Panc1 (cell line): Measurements from ENCODE around the gene AP5S1. TPM values are rescaled to one million over a fixed set of nuclear protein-coding genes. Genes with fewer than 3 reads are reported as not detected.
A peak's percentile ranks its signal among the peaks of the same experiment; 100 is the strongest.

ENCODE experiments used
- ATAC-seq: fragments of 200-7000 bp; cut with Tn5 transposase; 2 replicates; pipeline ENCODE4 v1.9.1; 2020; ENCODE audit warnings: mild to moderate bottlenecking, moderate library complexity
- BruUV-seq: library from RNA; stranded (reverse); fragments of 400-500 nt; replicated peaks from 2 replicates; lab custom pipeline; 2021; lab: Mats Ljungman, UMichigan
- CTCF ChIA-PET: fragments of 300-600 bp; sonication (Branson Sonifier 250); formaldehyde crosslinking; loops from one replicate; lab custom pipeline; 2022; ENCODE audit warnings: antibody characterized with exemption; lab: Charles Lee
- POLR2A ChIA-PET: fragments of 300-600 bp; sonication (Branson Sonifier 250); formaldehyde crosslinking; loops from one replicate; lab custom pipeline; 2022; ENCODE audit warnings: antibody characterized with exemption; lab: Charles Lee
- DNase-seq: peaks from one replicate; pipeline ENCODE4 v3.0.0-alpha.2; 2010; ENCODE audit warnings: low read depth, low spot score
- H3K27ac ChIP-seq: 2 replicates; pipeline ENCODE4 v1.5.1; 2011; ENCODE audit warnings: mild to moderate bottlenecking, low read length, inconsistent platforms
- H3K27me3 ChIP-seq: fragments of 200-500 bp; sonication (Bioruptor generic); 2 replicates; pipeline ENCODE4 v1.6.0; 2014; ENCODE audit warnings: low read length, inconsistent platforms; ENCODE audit not compliant: control insufficient read depth, insufficient read depth
- H3K36me3 ChIP-seq: fragments of 200-500 bp; sonication (Bioruptor generic); 2 replicates; pipeline ENCODE4 v1.5.1; 2014; ENCODE audit warnings: inconsistent platforms, mild to moderate bottlenecking, low read length, moderate library complexity; ENCODE audit not compliant: control insufficient read depth, insufficient read depth
- H3K4me1 ChIP-seq: 2 replicates; pipeline ENCODE4 v1.5.1; 2011; ENCODE audit warnings: inconsistent platforms, mild to moderate bottlenecking, low read length, moderate library complexity; ENCODE audit not compliant: control insufficient read depth, insufficient read depth
- H3K4me3 ChIP-seq, 2 experiments: 2 replicates each; pipeline ENCODE4 v1.5.1; 2011 to 2012; ENCODE audit warnings: low read depth in 2 of 2, low read length in 2 of 2, mild to moderate bottlenecking in 2 of 2, inconsistent platforms in 1 of 2, moderate library complexity in 1 of 2
- H3K9me3 ChIP-seq: fragments of 200-500 bp; sonication (Bioruptor generic); 2 replicates; pipeline ENCODE4 v1.5.1; 2014; ENCODE audit warnings: low read depth, mild to moderate bottlenecking, inconsistent platforms, low read length, moderate library complexity; ENCODE audit not compliant: control insufficient read depth, insufficient read depth
- POLR2AphosphoS5 ChIP-seq: IDR thresholded peaks from 2 replicates; pipeline ENCODE4 v1.6.1; 2012; ENCODE audit warnings: mild to moderate bottlenecking, low read depth, low read length, moderate library complexity
- REST ChIP-seq, 2 experiments: IDR thresholded peaks; 2 replicates each; pipeline ENCODE4 v1.6.1; 2011 to 2012; ENCODE audit warnings: low read depth in 2 of 2, control low read depth in 1 of 2, low read length in 1 of 2, mild to moderate bottlenecking in 1 of 2, moderate library complexity in 1 of 2; ENCODE audit not compliant: insufficient read depth in 1 of 2
- SIN3A ChIP-seq: IDR thresholded peaks from 2 replicates; pipeline ENCODE4 v1.6.1; 2012; ENCODE audit warnings: low read depth, mild to moderate bottlenecking, low read length, moderate library complexity, borderline replicate concordance; ENCODE audit not compliant: insufficient read depth
- TCF7L2 ChIP-seq: IDR thresholded peaks from 2 replicates; pipeline ENCODE4 v1.6.1; 2011; ENCODE audit warnings: mild to moderate bottlenecking, low read depth, low read length, inconsistent platforms
- in situ Hi-C: cut with HindIII; loops from 2 replicates; pipeline ENCODE4 v1.10.0; 2016; ENCODE audit warnings: low sequenced_read_pairs, low pct_unique_long_range_greater_than_20kb
- intact Hi-C: fragments of 100-400 bp; cut with micrococcal nuclease; formaldehyde crosslinking; loops from one replicate; pipeline ENCODE4 v1.10.0; 2022; ENCODE audit not compliant: unreplicated experiment
- total RNA-seq: library from RNA; stranded (reverse); gene quantifications from one replicate; pipeline ENCODE4 v1.2.1, GENCODE V29; 2021; ENCODE audit not compliant: unreplicated experiment
- TF ChIP-seq, protein P1 (sequence below): fragments of 450-650 bp; IDR thresholded peaks from 2 replicates; pipeline ENCODE4 v1.5.1; 2017; ENCODE audit warnings: mild to moderate bottlenecking

AP5S1 gene
- total RNA-seq, 1 experiment from 2014 or later = 23.1 TPM

DNA sequence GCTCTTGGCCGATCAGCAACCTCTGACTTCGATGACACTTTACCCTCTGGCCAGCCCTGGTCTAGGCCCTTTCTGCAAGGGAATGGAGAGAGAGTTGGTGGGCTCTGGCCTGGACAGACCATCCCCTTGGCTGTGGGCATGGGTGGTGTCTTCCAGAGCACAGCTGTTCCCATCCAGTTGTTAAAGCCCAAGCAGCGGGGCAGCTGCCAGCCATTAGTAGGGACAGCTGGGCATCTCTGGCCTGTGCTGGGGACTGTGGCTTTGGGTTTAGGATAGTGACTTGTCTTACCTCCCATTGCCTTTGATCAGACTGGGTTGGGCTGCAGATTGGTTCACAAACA is 21.5 kb upstream of the AP5S1 start:
- POLR2A ChIA-PET = no interaction called here
- TF ChIP-seq, protein P1, sequence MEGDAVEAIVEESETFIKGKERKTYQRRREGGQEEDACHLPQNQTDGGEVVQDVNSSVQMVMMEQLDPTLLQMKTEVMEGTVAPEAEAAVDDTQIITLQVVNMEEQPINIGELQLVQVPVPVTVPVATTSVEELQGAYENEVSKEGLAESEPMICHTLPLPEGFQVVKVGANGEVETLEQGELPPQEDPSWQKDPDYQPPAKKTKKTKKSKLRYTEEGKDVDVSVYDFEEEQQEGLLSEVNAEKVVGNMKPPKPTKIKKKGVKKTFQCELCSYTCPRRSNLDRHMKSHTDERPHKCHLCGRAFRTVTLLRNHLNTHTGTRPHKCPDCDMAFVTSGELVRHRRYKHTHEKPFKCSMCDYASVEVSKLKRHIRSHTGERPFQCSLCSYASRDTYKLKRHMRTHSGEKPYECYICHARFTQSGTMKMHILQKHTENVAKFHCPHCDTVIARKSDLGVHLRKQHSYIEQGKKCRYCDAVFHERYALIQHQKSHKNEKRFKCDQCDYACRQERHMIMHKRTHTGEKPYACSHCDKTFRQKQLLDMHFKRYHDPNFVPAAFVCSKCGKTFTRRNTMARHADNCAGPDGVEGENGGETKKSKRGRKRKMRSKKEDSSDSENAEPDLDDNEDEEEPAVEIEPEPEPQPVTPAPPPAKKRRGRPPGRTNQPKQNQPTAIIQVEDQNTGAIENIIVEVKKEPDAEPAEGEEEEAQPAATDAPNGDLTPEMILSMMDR = no peak
- TF ChIP-seq SIN3A (no peak), TCF7L2 (no peak), POLR2AphosphoS5 (no peak), REST (IDR thresholded peaks at IDR 0.05; ENCODE audit: insufficient read depth in 1 of 2, low read depth in 2 of 2, low read length in 1 of 2) (no peak)
- Histone ChIP-seq H3K4me3 (peak overlapping the region in 1 of 2 experiments; percentile 97; a peak in 2 of 4 replicates), H3K4me1 (peaks cover 16% of the 10 kb centered on the region), H3K27me3 (no peaks in the 10 kb centered on the region), H3K27ac (peak overlapping the region; percentile 97), H3K36me3 (peaks cover 10% of the 10 kb centered on the region), H3K9me3 (no peaks in the 10 kb centered on the region)
- intact Hi-C loops (no loop called here), in situ Hi-C loops (no loop called here)
- no peak for DNase-seq
- CTCF ChIA-PET = no interaction called here
- no TSS peak for BruUV-seq
- ATAC-seq = no peak

GRCh38 chr20:3800256-3800877 is 20.0 kb upstream of the AP5S1 start:
- intact Hi-C loops = no loop called here
- ChIA-PET CTCF (no interaction called here), POLR2A (interaction anchor here (0.6 to 0.9 kb wide), 2 partner anchors 11 to 20 kb away, joined by 3 to 5 read pairs; partner anchors contain the start of gene AP5S1)
- H3K4me3 ChIP-seq = no peak overlapping the region
- DNase-seq (no peak), ATAC-seq (no peak)
- TF ChIP-seq REST (IDR thresholded peaks at IDR 0.05; ENCODE audit: insufficient read depth in 1 of 2, low read depth in 2 of 2, low read length in 1 of 2) (no peak), TCF7L2 (no peak), POLR2AphosphoS5 (no peak), SIN3A (no peak)
- TF ChIP-seq, protein P1 = no peak
- no peaks in the 10 kb centered on the region for H3K27me3 ChIP-seq
- no TSS peak for BruUV-seq
- peaks cover 20% of the 10 kb centered on the region for H3K4me1 ChIP-seq
- in situ Hi-C loops = no loop called here
- H3K9me3 ChIP-seq = no peaks in the 10 kb centered on the region
- no peak overlapping the region for H3K27ac ChIP-seq
- peaks cover 10% of the 10 kb centered on the region for H3K36me3 ChIP-seq
